GM12878 (cell line): ENCODE results near the gene TEKT5. TPM values are rescaled to one million over a fixed set of nuclear protein-coding genes. Genes with fewer than 3 reads are reported as not detected.

Experiments
- ATAC-seq: fragments of 200-7000 bp; cut with Tn5 transposase; 3 replicates; pipeline ENCODE4 v1.9.1; 2020; ENCODE audit warnings: mild to moderate bottlenecking, moderate library complexity
- BruUV-seq: library from RNA; stranded (reverse); fragments of 400-500 nt; replicated peaks from 2 replicates; lab custom pipeline; 2021; lab: Mats Ljungman, UMichigan
- CTCF ChIA-PET: fragments of 300-600 bp; sonication (Branson Sonifier 250); formaldehyde crosslinking; extraction: SDS; loops from one replicate; lab custom pipeline; 2021; ENCODE audit warnings: inconsistent platforms; lab: Yijun Ruan, JAX
- POLR2A ChIA-PET: fragments of 350-600 bp; formaldehyde crosslinking; extraction: SDS; loops from one replicate; lab custom pipeline; 2021; ENCODE audit warnings: inconsistent platforms; lab: Charles Lee
- RAD21 ChIA-PET: fragments of 300-600 bp; sonication (Branson Sonifier 250); formaldehyde crosslinking; loops from one replicate; lab custom pipeline; 2023; ENCODE audit warnings: antibody characterized with exemption; ENCODE audit not compliant: unreplicated experiment; lab: Charles Lee
- SMC1A ChIA-PET: fragments of 300-600 bp; sonication (Branson Sonifier 250); formaldehyde crosslinking; loops from one replicate; lab custom pipeline; 2023; ENCODE audit not compliant: unreplicated experiment, uncharacterized antibody; lab: Charles Lee
- DNase-seq: peaks from one replicate; pipeline ENCODE4 v3.0.0-alpha.2; 2011; ENCODE audit warnings: low read depth, low spot score
- FAIRE-seq: peaks from 3 replicates; lab custom pipeline; 2011; peaks lifted over from hg19 to GRCh38; lab: Jason Lieb, UNC
- H2AFZ ChIP-seq: 2 replicates; pipeline ENCODE4 v1.6.0; 2011; ENCODE audit warnings: low read depth, low read length, control low read depth; ENCODE audit not compliant: control insufficient read depth
- H3K27ac ChIP-seq: 2 replicates; pipeline ENCODE4 v1.5.1; 2011; ENCODE audit warnings: control low read depth; ENCODE audit not compliant: control insufficient read depth, insufficient read depth
- H3K27me3 ChIP-seq, 2 experiments: replicated peaks in 1 of 2; 2 replicates each; pipeline versions ENCODE4 v1.6.0 to v1.6.1; 2011; ENCODE audit warnings: low read length in 1 of 2; ENCODE audit not compliant: control insufficient read depth in 2 of 2, insufficient read depth in 2 of 2
- H3K36me3 ChIP-seq, 2 experiments: 2 replicates each; pipeline ENCODE4 v1.5.1; 2011; ENCODE audit warnings: low read length in 1 of 2; ENCODE audit not compliant: control insufficient read depth in 2 of 2, insufficient read depth in 2 of 2
- H3K4me1 ChIP-seq: 2 replicates; pipeline ENCODE4 v1.6.1; 2011; ENCODE audit warnings: mild to moderate bottlenecking, low read length, moderate library complexity, mixed read lengths; ENCODE audit not compliant: control insufficient read depth, insufficient read depth
- H3K4me2 ChIP-seq: 2 replicates; pipeline ENCODE4 v1.6.0; 2011; ENCODE audit warnings: control low read depth; ENCODE audit not compliant: control insufficient read depth, insufficient read depth
- H3K4me3 ChIP-seq: fragments of 200-600 bp; sonication (generic); 2 replicates; pipeline ENCODE4 v1.5.1; 2016
- H3K79me2 ChIP-seq: 2 replicates; pipeline ENCODE4 v1.6.0; 2011; ENCODE audit warnings: low read length; ENCODE audit not compliant: control insufficient read depth, insufficient read depth
- H3K9ac ChIP-seq: 2 replicates; pipeline ENCODE4 v1.8.0; 2011; ENCODE audit warnings: low read length, control low read depth, mixed read lengths; ENCODE audit not compliant: control insufficient read depth, insufficient read depth
- H3K9me3 ChIP-seq: replicated peaks from 3 replicates; pipeline ENCODE4 v1.5.1; 2011; ENCODE audit warnings: mild to moderate bottlenecking, low read length; ENCODE audit not compliant: control insufficient read depth, insufficient read depth
- H4K20me1 ChIP-seq: 2 replicates; pipeline ENCODE4 v1.6.0; 2011; ENCODE audit not compliant: control insufficient read depth, insufficient read depth
- ATF3 ChIP-seq: IDR thresholded peaks from 2 replicates; pipeline ENCODE4 v1.6.1; 2011; ENCODE audit warnings: low read depth, mild to moderate bottlenecking, low read length, moderate library complexity, borderline replicate concordance; ENCODE audit errors: extremely low read depth
- BACH1 ChIP-seq: fragments of 450-650 bp; IDR thresholded peaks from 2 replicates; pipeline ENCODE4 v1.6.1; 2017; ENCODE audit warnings: mild to moderate bottlenecking, borderline replicate concordance
- CBX3 ChIP-seq: fragments of 200-600 bp; sonication (generic); IDR thresholded peaks from 2 replicates; pipeline ENCODE4 v1.6.1; 2016; ENCODE audit warnings: low read depth, borderline replicate concordance
- DPF2 ChIP-seq: fragments of 450-650 bp; IDR thresholded peaks from 2 replicates; pipeline ENCODE4 v1.6.1; 2017; ENCODE audit warnings: mild to moderate bottlenecking
- EED ChIP-seq: sonication (generic); IDR thresholded peaks from 2 replicates; pipeline ENCODE4 v1.6.1; 2016; ENCODE audit warnings: antibody characterized with exemption, low read depth
- ESRRA ChIP-seq: IDR thresholded peaks from 2 replicates; pipeline ENCODE4 v1.6.1; 2012; ENCODE audit warnings: mild to moderate bottlenecking, low read length, improper control_type of control experiment
- GABPA ChIP-seq: IDR thresholded peaks from 2 replicates; pipeline ENCODE4 v1.6.1; 2014; ENCODE audit warnings: antibody characterized with exemption, low read depth, mild to moderate bottlenecking, inconsistent platforms
- HCFC1 ChIP-seq: fragments of 150-350 bp; IDR thresholded peaks from 2 replicates; pipeline ENCODE4 v1.6.1; 2014; ENCODE audit warnings: low read length
- HDGF ChIP-seq: fragments of 450-650 bp; IDR thresholded peaks from 2 replicates; pipeline ENCODE4 v1.6.1; 2016; ENCODE audit warnings: antibody characterized with exemption
- POLR2AphosphoS5 ChIP-seq: IDR thresholded peaks from 2 replicates; pipeline ENCODE4 v1.6.1; 2011; ENCODE audit warnings: mild to moderate bottlenecking, low read length, inconsistent platforms
- RUNX3 ChIP-seq: IDR thresholded peaks from 2 replicates; pipeline ENCODE4 v1.6.1; 2012; ENCODE audit warnings: low read length, inconsistent platforms
- SMARCA5 ChIP-seq: fragments of 450-650 bp; IDR thresholded peaks from 2 replicates; pipeline ENCODE4 v1.6.1; 2017; ENCODE audit warnings: mild to moderate bottlenecking
- SUPT20H ChIP-seq: IDR thresholded peaks from 2 replicates; pipeline ENCODE4 v1.6.1; 2011; ENCODE audit warnings: low read depth, mild to moderate bottlenecking, low read length, moderate library complexity, borderline replicate concordance; ENCODE audit not compliant: control insufficient read depth
- SUZ12 ChIP-seq: fragments of 200-600 bp; sonication (generic); IDR thresholded peaks from one replicate; pipeline ENCODE4 v1.6.1; 2018; ENCODE audit warnings: antibody characterized with exemption, mild to moderate bottlenecking; ENCODE audit not compliant: unreplicated experiment
- TCF12 ChIP-seq: IDR thresholded peaks from 2 replicates; pipeline ENCODE4 v1.6.1; 2011; ENCODE audit warnings: low read depth, mild to moderate bottlenecking, low read length
- WGBS: methylation state at CpG from one replicate; pipeline ENCODE4 v1.1.6; 2016; ENCODE audit warnings: low lambda C conversion rate; ENCODE audit not compliant: insufficient replicate concordance, insufficient coverage; ENCODE audit errors: missing lambda C conversion rate; 5-methylcytosine and 5-hydroxymethylcytosine counted together
- in situ Hi-C: fragments of 300-500 bp; cut with MboI; formaldehyde crosslinking; loops from 9 replicates; pipeline ENCODE4 v1.14.3; 2018; ENCODE audit warnings: mixed read lengths
- intact Hi-C: fragments of 100-400 bp; cut with micrococcal nuclease; formaldehyde crosslinking; loops from one replicate; pipeline ENCODE4 v1.14.2; 2022; ENCODE audit not compliant: unreplicated experiment
- polyA plus RNA-seq, 11 experiments: library from polyadenylated mRNA; depleted of rRNA in 4 of 11; unstranded in 6 of 11; stranded (reverse) in 5 of 11; fragments of >200 nt; fragmentation: Nextera tagmentation in 4 of 11; fragmentation: Illumina TruSeq in 1 of 11; extraction: Ambion mirVana in 4 of 11; extraction: Trizol in 1 of 11; gene quantifications; 1 replicate in 1 of 11; 2 replicates in 10 of 11; pipeline versions ENCODE4 v1.2.1 to v1.2.3, GENCODE V29; 2011 to 2016; ENCODE audit warnings: inconsistent platforms in 2 of 11, missing spikeins in 2 of 11, low read depth in 1 of 11
- total RNA-seq, 4 experiments: library from RNA; depleted of rRNA in 3 of 4; stranded (reverse); fragments of >200 nt in 3 of 4; fragmentation: Illumina TruSeq in 1 of 4; extraction: Trizol in 1 of 4; gene quantifications; 2 replicates each; pipeline versions ENCODE4 v1.2.1 to v1.2.3, GENCODE V29; 2013 to 2021

The TEKT5 gene
- total and polyA plus RNA-seq, 10 of the 15 experiments (the other 5 are each of a cell fraction or from before 2014, with no cell fraction given) = 0.19 to 2.2 (median 0.68) TPM; not detected in 1

- Histone ChIP-seq H4K20me1 (no peaks in the 10 kb centered on the region), H3K27me3 (peaks cover 3 to 12% of the 10 kb centered on the region in 2 experiments), H3K4me2 (no peak overlapping the region), H3K36me3 (no peaks in the 10 kb centered on the region), H3K9me3 (no peaks in the 10 kb centered on the region)
- CTCF ChIA-PET = no interaction called here
- no TSS peak for BruUV-seq
- FAIRE-seq = no peak
- TF ChIP-seq HDGF (no peak), SUPT20H (no peak), ESRRA (no peak), HCFC1 (no peak), BACH1 (no peak), DPF2 (no peak), CBX3 (no peak), SMARCA5 (no peak), POLR2AphosphoS5 (no peak), TCF12 (no peak), ATF3 (no peak), GABPA (no peak), EED (no peak), SUZ12 (no peak), RUNX3 (no peak)
- TF ChIP-seq, all 136 proteins: peak for 0
- RAD21 ChIA-PET = no interaction called here
- in situ Hi-C loops (no loop called here), intact Hi-C loops (no loop called here)
- ATAC-seq = no peak
- Histone ChIP-seq H3K9ac (no peak overlapping the region), H3K27ac (no peak overlapping the region), H2AFZ (no peak overlapping the region), H3K4me1 (no peaks in the 10 kb centered on the region; the same call in 1 of the 2 replicates), H3K4me3 (no peak overlapping the region), H3K79me2 (no peaks in the 10 kb centered on the region)
- SMC1A ChIA-PET = no interaction called here
- no peak for DNase-seq
- POLR2A ChIA-PET = no interaction called here
- WGBS = 14% methylated on average over 5 of the region's 5 CpGs
Observed at GRCh38 chr16:10584981-10585438, 109.7 kb downstream of the TEKT5 start.
